GM12873 (cell line): ENCODE measurements around the gene ASAP2.

Source experiments
- TF ChIP-seq, protein P1 (sequence below): IDR thresholded peaks from 2 replicates; pipeline ENCODE4 v1.5.1; 2012; ENCODE audit warnings: low read depth, mild to moderate bottlenecking, moderate library complexity, low read length, control low read depth; ENCODE audit not compliant: insufficient read depth; ENCODE audit errors: missing control alignments

The ASAP2 gene

DNA sequence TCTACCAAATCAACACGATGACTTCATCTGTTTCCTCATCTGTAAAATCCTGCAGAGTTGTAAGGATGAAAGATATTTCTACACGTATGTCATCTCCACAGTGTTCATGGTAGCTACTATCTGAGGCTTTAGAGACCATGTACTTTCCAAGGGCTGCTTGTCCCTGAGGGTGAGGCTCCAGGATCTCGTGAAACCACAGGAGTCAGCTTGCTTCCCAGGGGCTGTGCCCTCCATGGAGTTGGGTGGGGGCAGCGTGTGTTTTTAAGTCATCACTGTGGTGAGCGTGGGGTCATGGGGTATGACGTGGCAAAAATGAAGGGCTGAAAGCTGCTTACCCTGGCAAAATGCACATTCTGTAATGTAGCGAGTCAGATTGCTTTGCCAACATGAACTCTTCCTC, 81.6 kb downstream of the ASAP2 start:
- TF ChIP-seq, protein P1, sequence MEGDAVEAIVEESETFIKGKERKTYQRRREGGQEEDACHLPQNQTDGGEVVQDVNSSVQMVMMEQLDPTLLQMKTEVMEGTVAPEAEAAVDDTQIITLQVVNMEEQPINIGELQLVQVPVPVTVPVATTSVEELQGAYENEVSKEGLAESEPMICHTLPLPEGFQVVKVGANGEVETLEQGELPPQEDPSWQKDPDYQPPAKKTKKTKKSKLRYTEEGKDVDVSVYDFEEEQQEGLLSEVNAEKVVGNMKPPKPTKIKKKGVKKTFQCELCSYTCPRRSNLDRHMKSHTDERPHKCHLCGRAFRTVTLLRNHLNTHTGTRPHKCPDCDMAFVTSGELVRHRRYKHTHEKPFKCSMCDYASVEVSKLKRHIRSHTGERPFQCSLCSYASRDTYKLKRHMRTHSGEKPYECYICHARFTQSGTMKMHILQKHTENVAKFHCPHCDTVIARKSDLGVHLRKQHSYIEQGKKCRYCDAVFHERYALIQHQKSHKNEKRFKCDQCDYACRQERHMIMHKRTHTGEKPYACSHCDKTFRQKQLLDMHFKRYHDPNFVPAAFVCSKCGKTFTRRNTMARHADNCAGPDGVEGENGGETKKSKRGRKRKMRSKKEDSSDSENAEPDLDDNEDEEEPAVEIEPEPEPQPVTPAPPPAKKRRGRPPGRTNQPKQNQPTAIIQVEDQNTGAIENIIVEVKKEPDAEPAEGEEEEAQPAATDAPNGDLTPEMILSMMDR = no peak

GRCh38 chr2:9288681-9289338, 82.2 kb downstream of the ASAP2 start:
- TF ChIP-seq, protein P1 = no peak

DNA sequence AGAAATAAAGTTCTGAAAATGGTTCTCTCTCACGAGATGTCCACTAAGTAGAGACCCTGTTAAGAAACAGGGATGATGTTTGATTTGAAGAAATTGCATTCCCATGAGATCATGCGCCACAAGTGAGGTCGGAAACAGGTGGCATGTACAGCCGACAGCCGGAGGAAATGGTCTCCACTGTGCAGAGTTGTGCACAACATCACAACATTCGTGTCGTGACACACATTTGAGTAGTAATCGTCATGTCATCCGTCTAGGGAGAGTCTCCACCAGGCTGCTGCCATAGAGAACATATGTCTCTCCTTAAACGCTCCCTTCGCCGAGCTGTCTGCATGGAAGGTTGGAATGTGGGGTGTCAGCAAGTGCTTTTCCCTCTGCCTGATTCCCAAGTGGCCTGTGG, 84.7 kb downstream of the ASAP2 start:
- TF ChIP-seq, protein P1 = no peak

DNA sequence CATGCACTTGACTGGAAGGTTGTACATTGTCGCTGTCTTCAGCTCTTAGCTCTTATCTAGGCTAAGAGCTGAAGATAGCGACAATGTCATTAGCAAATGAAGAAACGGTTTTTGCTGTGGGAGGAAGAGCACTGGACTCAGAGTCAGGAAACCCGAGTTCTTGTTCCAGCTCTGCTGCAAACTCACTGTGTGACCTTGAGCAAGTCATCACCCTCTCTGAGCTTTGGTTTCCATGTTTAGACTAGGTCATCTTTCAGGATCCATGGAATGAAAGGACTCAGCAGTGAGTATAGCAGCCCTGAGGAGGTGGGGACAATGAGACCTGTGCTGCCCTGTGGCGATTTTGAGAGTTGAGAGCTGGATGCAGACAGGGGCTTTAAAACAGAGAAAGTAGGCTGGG, 85.3 kb downstream of the ASAP2 start:
- TF ChIP-seq, protein P1 = no peak

DNA sequence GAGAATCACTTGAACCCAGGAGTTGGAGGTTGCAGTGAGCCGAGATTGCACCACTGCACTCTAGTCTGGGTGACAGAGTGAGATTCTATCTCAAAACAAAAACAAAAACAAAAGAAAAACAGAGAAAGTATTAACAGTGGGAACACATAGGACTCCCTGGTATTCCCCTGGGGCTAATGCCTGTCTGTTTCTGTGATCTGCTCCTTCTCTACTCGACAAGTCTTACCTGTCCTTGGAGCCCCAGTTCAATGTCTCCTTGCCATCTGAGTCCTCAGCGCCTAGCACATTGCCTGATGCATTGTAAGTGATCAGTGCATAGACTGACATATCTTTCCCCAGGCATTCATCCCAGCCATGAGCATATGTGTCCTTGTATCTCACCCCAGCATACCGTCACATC, 85.8 kb downstream of the ASAP2 start:
- TF ChIP-seq, protein P1 = no peak

DNA sequence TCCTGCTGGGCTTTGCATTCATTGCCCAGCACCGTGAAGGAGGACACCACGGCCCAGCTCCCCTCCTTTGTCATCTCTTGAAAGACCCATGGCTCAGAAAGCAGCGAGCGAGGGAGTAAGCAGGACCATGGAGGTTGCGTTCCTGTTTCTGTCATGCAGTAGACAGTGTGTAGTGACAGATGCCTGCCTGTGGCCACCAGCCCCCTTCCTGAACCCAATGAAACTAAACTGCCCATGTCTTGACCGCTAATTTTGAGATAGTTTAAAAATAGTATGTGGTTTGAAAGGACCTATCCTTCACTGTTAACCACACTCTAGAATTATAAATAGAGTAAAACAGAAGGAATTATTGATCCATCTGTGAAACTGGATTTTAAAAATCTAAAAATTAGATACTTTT, 88.2 kb downstream of the ASAP2 start:
- TF ChIP-seq, protein P1 = no peak

DNA sequence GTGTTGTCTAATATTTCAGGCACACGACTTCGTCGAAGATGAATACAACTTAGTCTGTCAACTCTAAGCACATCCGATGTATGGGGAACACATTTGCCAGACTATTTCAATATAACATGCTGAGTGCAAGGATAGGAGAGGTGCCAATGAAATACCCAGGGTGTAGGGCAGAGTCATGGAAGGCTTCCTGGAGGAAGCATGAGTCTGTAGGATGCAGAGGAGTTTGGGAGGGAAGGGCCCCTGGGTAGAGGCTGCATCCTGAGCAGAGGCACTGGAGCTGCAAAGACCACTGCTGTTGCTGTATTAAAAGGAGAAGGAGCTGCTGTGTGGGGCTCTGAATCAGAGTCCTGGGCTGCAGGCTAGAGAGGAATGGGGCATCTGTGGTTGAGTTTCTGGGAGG, 89.9 kb downstream of the ASAP2 start:
- TF ChIP-seq, protein P1 = no peak

DNA sequence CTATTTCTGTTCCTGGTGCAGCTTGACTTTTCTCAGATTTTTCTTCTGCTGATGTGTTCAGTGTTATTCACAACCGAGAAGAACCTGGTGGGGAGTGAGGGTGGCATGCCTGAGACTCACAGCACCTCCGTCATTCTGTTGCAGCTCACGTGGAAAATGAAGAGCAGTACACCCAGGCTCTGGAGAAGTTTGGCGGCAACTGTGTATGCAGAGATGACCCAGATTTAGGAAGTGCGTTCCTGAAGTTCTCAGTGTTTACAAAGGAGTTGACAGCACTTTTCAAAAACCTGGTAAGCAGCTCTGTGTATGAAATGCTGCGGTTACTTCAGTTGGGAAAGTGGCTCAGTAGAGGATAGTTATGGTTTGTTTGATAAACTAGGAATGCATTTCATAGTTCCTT, 90.5 kb downstream of the ASAP2 start:
- TF ChIP-seq, protein P1 = no peak
